B cell (primary cell): ENCODE measurements around the gene EIF3A. TPM values are rescaled to one million over a fixed set of nuclear protein-coding genes. Genes with fewer than 3 reads are reported as not detected.
A peak's percentile ranks its signal among the peaks of the same experiment; 100 is the strongest.

Experiments used
- ATAC-seq: fragments of 200-7000 bp; cut with Tn5 transposase; one replicate; pipeline ENCODE4 v1.10.0; 2021; ENCODE audit warnings: low read depth, mild to moderate bottlenecking, moderate number of reproducible peaks, moderate library complexity
- CTCF ChIA-PET: fragments of 350-600 bp; sonication (Branson Sonifier 250); formaldehyde crosslinking; loops from one replicate; lab custom pipeline; 2021; ENCODE audit warnings: antibody characterized with exemption, inconsistent platforms; lab: Charles Lee
- POLR2A ChIA-PET: fragments of 350-600 bp; sonication (Branson Sonifier 250); formaldehyde crosslinking; loops from one replicate; lab custom pipeline; 2021; ENCODE audit warnings: antibody characterized with exemption; lab: Charles Lee
- DNase-seq: peaks from one replicate; pipeline ENCODE4 v3.0.0; 2013
- H2AFZ ChIP-seq: 2 replicates; pipeline ENCODE4 v1.6.1; 2012; ENCODE audit warnings: mild to moderate bottlenecking, low read depth, low read length; ENCODE audit not compliant: insufficient read depth, poor library complexity, severe bottlenecking
- H3K27ac ChIP-seq, 2 donors: 1 replicate in 1 of 2; 2 replicates in 1 of 2; pipeline ENCODE4 v1.5.1; 2012 to 2013; ENCODE audit warnings: low read length in 2 of 2, mild to moderate bottlenecking in 2 of 2, moderate library complexity in 1 of 2
- H3K27me3 ChIP-seq, 4 experiments: fragments of 200-600 bp in 1 of 4; sonication (generic) in 1 of 4; replicated peaks in 1 of 4; 1 replicate in 2 of 4; 2 replicates in 2 of 4; pipeline versions ENCODE4 v1.6.1 to v1.7.0; 2013 to 2016; ENCODE audit warnings: low read length in 3 of 4, mild to moderate bottlenecking in 2 of 4, mixed read lengths in 1 of 4, moderate library complexity in 1 of 4; ENCODE audit not compliant: insufficient read depth in 4 of 4, control insufficient read depth in 3 of 4; ENCODE audit errors: control extremely low read depth in 1 of 4
- H3K36me3 ChIP-seq, 2 experiments: replicated peaks in 1 of 2; 1 replicate in 1 of 2; 2 replicates in 1 of 2; pipeline versions ENCODE4 v1.6.1 to v1.7.1; 2013; ENCODE audit warnings: low read length in 1 of 2; ENCODE audit not compliant: insufficient read depth in 2 of 2, control insufficient read depth in 1 of 2; ENCODE audit errors: control extremely low read depth in 1 of 2, extremely low read depth in 1 of 2
- H3K4me1 ChIP-seq, 2 donors: fragments of 200-600 bp in 1 of 2; sonication (generic) in 1 of 2; 1 replicate in 1 of 2; 2 replicates in 1 of 2; pipeline versions ENCODE4 v1.5.1 to v1.6.1; 2013 to 2017; ENCODE audit warnings: low read length in 2 of 2; ENCODE audit not compliant: control insufficient read depth in 2 of 2, insufficient read depth in 2 of 2
- H3K4me2 ChIP-seq: replicated peaks from 2 replicates; pipeline ENCODE3; 2012; ENCODE audit warnings: mild to moderate bottlenecking, low read depth, low read length; ENCODE audit not compliant: poor library complexity, severe bottlenecking
- H3K4me3 ChIP-seq, 5 experiments: fragments of 200-600 bp in 1 of 5; sonication (generic) in 1 of 5; 1 replicate in 3 of 5; 2 replicates in 2 of 5; pipeline versions ENCODE4 v1.5.1 to v1.7.0; 2011 to 2016; ENCODE audit warnings: low read length in 4 of 5, mild to moderate bottlenecking in 4 of 5, low read depth in 2 of 5, control low read depth in 1 of 5, moderate library complexity in 1 of 5; ENCODE audit not compliant: insufficient read depth in 1 of 5; ENCODE audit errors: control extremely low read depth in 1 of 5, extremely low read depth in 1 of 5
- H3K79me2 ChIP-seq: fragments of 200-600 bp; sonication (generic); one replicate; pipeline ENCODE4 v1.6.0; 2016; ENCODE audit warnings: low read length; ENCODE audit not compliant: control insufficient read depth, insufficient read depth
- H3K9ac ChIP-seq: fragments of 200-600 bp; sonication (generic); 2 replicates; pipeline ENCODE4 v1.6.1; 2017; ENCODE audit warnings: mild to moderate bottlenecking, low read length, moderate library complexity
- H3K9me3 ChIP-seq, 3 donors: one replicate each; pipeline versions ENCODE4 v1.6.1 to v1.7.1; 2013; ENCODE audit warnings: low read length in 2 of 3; ENCODE audit not compliant: control insufficient read depth in 2 of 3, insufficient read depth in 1 of 3; ENCODE audit errors: control extremely low read depth in 1 of 3
- H4K20me1 ChIP-seq: 2 replicates; pipeline ENCODE4 v1.6.0; 2012; ENCODE audit warnings: mild to moderate bottlenecking, low read length; ENCODE audit not compliant: insufficient read depth, control insufficient read depth, poor library complexity, severe bottlenecking
- H3K27ac Mint-ChIP-seq: one replicate; pipeline ENCODE4 v1.8.0; 2021; ENCODE audit warnings: mixed read lengths
- H3K27me3 Mint-ChIP-seq: one replicate; pipeline ENCODE4 v1.8.0; 2021; ENCODE audit warnings: mixed read lengths
- H3K4me1 Mint-ChIP-seq: one replicate; pipeline ENCODE4 v1.8.0; 2021; ENCODE audit warnings: mixed read lengths
- H3K4me3 Mint-ChIP-seq: one replicate; pipeline ENCODE4 v1.8.0; 2021; ENCODE audit warnings: mixed read lengths
- H3K9me3 Mint-ChIP-seq: one replicate; pipeline ENCODE4 v1.8.0; 2022; ENCODE audit warnings: mixed read lengths; ENCODE audit not compliant: insufficient read depth
- CTCF ChIP-seq: fragments of 200-600 bp; IDR thresholded peaks from one replicate; pipeline ENCODE4 v1.8.0; 2022; ENCODE audit warnings: antibody characterized with exemption, mild to moderate bottlenecking
- EZH2 ChIP-seq: IDR thresholded peaks from 2 replicates; pipeline ENCODE4 v1.6.1; 2012; ENCODE audit warnings: borderline replicate concordance, low read depth, mild to moderate bottlenecking, moderate library complexity, low read length; ENCODE audit not compliant: insufficient read depth, poor library complexity, severe bottlenecking
- WGBS: methylation state at CpG from one replicate; pipeline ENCODE4 v1.1.5; 2013; ENCODE audit warnings: missing lambda C conversion rate; ENCODE audit not compliant: insufficient coverage; 5-methylcytosine and 5-hydroxymethylcytosine counted together
- intact Hi-C: fragments of 100-400 bp; cut with micrococcal nuclease; formaldehyde crosslinking; loops from one replicate; pipeline ENCODE4 v1.10.0; 2022
- polyA plus RNA-seq: library from polyadenylated mRNA; depleted of rRNA; stranded (reverse); fragments of >200 nt; gene quantifications from 2 replicates; pipeline ENCODE4 v1.2.3, GENCODE V29; 2012
- total RNA-seq, 2 donors: library from RNA; stranded (reverse); fragments of 120-200 nt in 1 of 2; gene quantifications; 1 replicate in 1 of 2; 2 replicates in 1 of 2; pipeline versions ENCODE4 v1.2.3 to v1.2.4, GENCODE V29; 2013 to 2022

Gene EIF3A
- total and polyA plus RNA-seq, 2 donors (not counting 1 experiment from before 2014, with no cell fraction given), result 8.8 to 94.5 TPM

GRCh38 chr10:119105155-119105554 lies 24.5 kb upstream of the EIF3A start:
- Mint-ChIP-seq H3K4me1 (peaks cover 10% of the 10 kb centered on the region), H3K9me3 (no peaks in the 10 kb centered on the region), H3K4me3 (peak overlapping the region; percentile 79), H3K27me3 (no peaks in the 10 kb centered on the region), H3K27ac (no peak overlapping the region)
- peak overlapping the region in 2 of 5 experiments; percentile 59 to 70 for H3K4me3 ChIP-seq
- H3K4me2 ChIP-seq, result peak overlapping the region; percentile 91
- peaks cover 7% of the 10 kb centered on the region for H3K79me2 ChIP-seq
- H3K36me3 ChIP-seq, result peaks cover 0 to 6% of the 10 kb centered on the region in 2 experiments
- H3K4me1 ChIP-seq, result peaks cover 6 to 12% of the 10 kb centered on the region in 2 donors
- H2AFZ ChIP-seq, result peak overlapping the region; percentile 80
- 93% methylated on average over 2 of the region's 12 CpGs for WGBS
- POLR2A ChIA-PET, result interaction anchor here (0.5 to 2.6 kb wide), 2 partner anchors 24 to 29 kb away, joined by 3 to 10 read pairs; partner anchors contain the start of gene EIF3A
- H3K27ac ChIP-seq, result no peak overlapping the region
- TF ChIP-seq CTCF (no peak), EZH2 (no peak)
- CTCF ChIA-PET, result interaction anchor here (0.6 to 1.8 kb wide), 3 partner anchors 59 to 278 kb away, joined by 3 to 5 read pairs (median 3); partner anchors contain the start of gene GRK5
- no peak overlapping the region for H3K9ac ChIP-seq
- H3K27me3 ChIP-seq, result no peaks in the 10 kb centered on the region
- intact Hi-C loops, result no loop called here
- H4K20me1 ChIP-seq, result peaks cover 8% of the 10 kb centered on the region
- DNase-seq (no peak), ATAC-seq (no peak)
- H3K9me3 ChIP-seq, result no peaks in the 10 kb centered on the region

GRCh38 chr10:119104654-119105015 lies 24.0 kb upstream of the EIF3A start:
- no peaks in the 10 kb centered on the region for H3K9me3 ChIP-seq
- WGBS, result 2% methylated on average over 20 of the region's 22 CpGs
- peaks cover 7% of the 10 kb centered on the region for H3K79me2 ChIP-seq
- no peaks in the 10 kb centered on the region for H3K27me3 ChIP-seq
- intact Hi-C loops, result loop anchor here (1.0 to 5.0 kb wide), 4 partner anchors 24 to 548 kb away; partner anchors contain the start of genes BAG3, EIF3A and SFXN4
- peaks cover 0 to 6% of the 10 kb centered on the region in 2 experiments for H3K36me3 ChIP-seq
- Mint-ChIP-seq H3K4me3 (peak overlapping the region; percentile 79), H3K4me1 (peaks cover 10% of the 10 kb centered on the region), H3K27me3 (no peaks in the 10 kb centered on the region), H3K9me3 (no peaks in the 10 kb centered on the region), H3K27ac (no peak overlapping the region)
- ATAC-seq (no peak), DNase-seq (no peak)
- H3K4me1 ChIP-seq, result peaks cover 6 to 12% of the 10 kb centered on the region in 2 donors
- peaks cover 8% of the 10 kb centered on the region for H4K20me1 ChIP-seq
- TF ChIP-seq EZH2, result no peak
- no peak for TF ChIP-seq CTCF
- peak overlapping the region; percentile 91 for H3K4me2 ChIP-seq
- no peak overlapping the region for H3K27ac ChIP-seq
- POLR2A ChIA-PET, result interaction anchor here (0.5 to 2.6 kb wide), 2 partner anchors 24 to 29 kb away, joined by 3 to 10 read pairs; partner anchors contain the start of gene EIF3A
- peak overlapping the region; percentile 68 for H3K9ac ChIP-seq
- CTCF ChIA-PET, result interaction anchor here (0.6 to 1.8 kb wide), 4 partner anchors 15 to 278 kb away, joined by 3 to 5 read pairs (median 3); partner anchors contain the start of gene GRK5
- H3K4me3 ChIP-seq, result peak overlapping the region; percentile 37 to 77 (median 68)
- peak overlapping the region; percentile 80 for H2AFZ ChIP-seq
